Epithelial cell of proximal tubule (primary cell): ENCODE results near the gene TMEM165. TPM values are rescaled to one million over a fixed set of nuclear protein-coding genes. Genes with fewer than 3 reads are reported as not detected.

ENCODE experiments used
- DNase-seq: peaks from one replicate; pipeline ENCODE4 v3.0.0-alpha.2; 2011; ENCODE audit warnings: low read depth
- H3K4me3 ChIP-seq: 2 replicates; pipeline ENCODE4 v1.5.1; 2011; ENCODE audit warnings: low read depth, mild to moderate bottlenecking, low read length
- total RNA-seq: library from RNA; depleted of rRNA; stranded (reverse); fragments of >200 nt; gene quantifications from 2 replicates; pipeline ENCODE4 v1.2.3, GENCODE V29; 2015
- TF ChIP-seq, protein P1 (sequence below): conservative IDR thresholded peaks from 2 replicates; pipeline ENCODE4 v1.5.1; 2012; ENCODE audit warnings: low read depth, mild to moderate bottlenecking, low read length

Gene TMEM165
- total RNA-seq, 1 donor from 2014 or later: 122 TPM

DNA sequence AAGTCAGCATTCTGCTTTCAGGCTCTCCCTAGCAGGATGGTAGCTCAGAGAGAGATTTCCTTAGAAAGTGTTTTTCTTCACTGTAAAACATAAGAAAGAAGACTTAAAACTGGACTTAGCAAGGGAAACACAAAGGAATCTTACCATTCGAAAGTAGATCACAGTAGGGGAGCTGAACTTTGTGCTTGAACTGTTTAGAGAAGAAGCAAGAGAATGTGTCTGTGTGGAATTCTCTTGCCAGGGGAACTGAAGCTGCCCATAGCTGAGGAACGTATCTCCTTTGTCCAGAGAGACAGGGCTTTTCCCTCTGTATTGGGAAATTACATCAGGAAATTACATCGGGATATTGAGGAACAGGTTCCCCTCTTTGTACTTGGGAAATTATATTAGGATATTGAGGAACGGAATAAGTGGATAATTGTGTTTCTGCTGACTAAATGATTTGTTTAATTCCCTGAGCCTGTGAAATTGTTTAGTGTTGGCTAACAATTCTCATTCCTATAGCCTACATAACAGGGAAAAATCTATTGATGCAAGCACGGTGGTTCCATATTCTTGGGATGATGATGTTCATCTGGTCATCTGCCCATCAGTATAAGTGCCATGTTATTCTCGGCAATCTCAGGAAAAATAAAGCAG lies 28.6 kb upstream of the TMEM165 start:
- H3K4me3 ChIP-seq: no peak overlapping the region
- DNase-seq: no peak
- TF ChIP-seq, protein P1, sequence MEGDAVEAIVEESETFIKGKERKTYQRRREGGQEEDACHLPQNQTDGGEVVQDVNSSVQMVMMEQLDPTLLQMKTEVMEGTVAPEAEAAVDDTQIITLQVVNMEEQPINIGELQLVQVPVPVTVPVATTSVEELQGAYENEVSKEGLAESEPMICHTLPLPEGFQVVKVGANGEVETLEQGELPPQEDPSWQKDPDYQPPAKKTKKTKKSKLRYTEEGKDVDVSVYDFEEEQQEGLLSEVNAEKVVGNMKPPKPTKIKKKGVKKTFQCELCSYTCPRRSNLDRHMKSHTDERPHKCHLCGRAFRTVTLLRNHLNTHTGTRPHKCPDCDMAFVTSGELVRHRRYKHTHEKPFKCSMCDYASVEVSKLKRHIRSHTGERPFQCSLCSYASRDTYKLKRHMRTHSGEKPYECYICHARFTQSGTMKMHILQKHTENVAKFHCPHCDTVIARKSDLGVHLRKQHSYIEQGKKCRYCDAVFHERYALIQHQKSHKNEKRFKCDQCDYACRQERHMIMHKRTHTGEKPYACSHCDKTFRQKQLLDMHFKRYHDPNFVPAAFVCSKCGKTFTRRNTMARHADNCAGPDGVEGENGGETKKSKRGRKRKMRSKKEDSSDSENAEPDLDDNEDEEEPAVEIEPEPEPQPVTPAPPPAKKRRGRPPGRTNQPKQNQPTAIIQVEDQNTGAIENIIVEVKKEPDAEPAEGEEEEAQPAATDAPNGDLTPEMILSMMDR: no peak

GRCh38 chr4:55369968-55370367 lies 25.8 kb upstream of the TMEM165 start:
- TF ChIP-seq, protein P1: no peak
- H3K4me3 ChIP-seq: no peak overlapping the region
- DNase-seq: no peak

DNA sequence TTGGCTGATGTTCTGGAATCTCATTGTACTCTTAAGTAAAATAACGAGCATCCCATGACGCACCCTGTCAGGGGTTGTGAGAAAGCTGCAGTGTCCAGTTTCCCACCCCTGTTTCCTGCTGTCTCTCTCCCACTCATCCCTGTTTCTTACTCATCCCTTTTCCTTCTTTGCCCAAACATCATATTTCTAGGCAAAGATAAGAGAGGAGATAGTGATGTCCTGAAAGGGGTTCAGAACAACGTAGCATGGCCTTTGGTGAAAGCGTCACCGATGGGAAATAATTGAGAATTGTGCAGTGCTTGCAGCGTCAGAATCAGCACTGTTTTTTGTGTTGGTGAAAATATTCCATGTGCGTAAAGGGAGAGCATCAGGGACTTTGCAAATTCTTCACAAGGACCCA lies 23.5 kb upstream of the TMEM165 start:
- DNase-seq: no peak
- H3K4me3 ChIP-seq: no peak overlapping the region
- TF ChIP-seq, protein P1: no peak

GRCh38 chr4:55373461-55373860 lies 22.3 kb upstream of the TMEM165 start:
- DNase-seq: no peak

DNA sequence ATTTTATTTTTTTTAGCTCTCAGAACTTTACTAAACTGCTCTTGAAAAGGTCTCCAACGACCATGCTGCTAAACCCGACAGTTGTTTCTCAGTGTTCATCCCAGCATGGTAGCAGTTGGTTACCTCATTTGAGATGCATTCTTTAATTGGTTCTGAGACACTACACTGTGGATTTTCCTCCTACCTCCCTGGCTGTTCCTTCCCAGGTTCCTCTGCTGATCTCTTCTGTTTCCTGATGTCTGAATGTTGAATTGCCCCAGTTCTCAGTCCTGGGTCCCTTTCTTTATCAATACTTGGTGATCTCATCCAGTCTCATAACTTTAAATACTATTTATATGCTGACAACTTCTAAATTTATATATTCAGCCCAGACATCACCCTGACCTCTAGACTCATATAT lies 19.1 kb upstream of the TMEM165 start:
- TF ChIP-seq, protein P1: no peak
- H3K4me3 ChIP-seq: no peak overlapping the region
- DNase-seq: no peak

More at GRCh38 chr4:55373461-55373860, 22.3 kb upstream of the TMEM165 start:
- TF ChIP-seq, protein P1: no peak
- H3K4me3 ChIP-seq: no peak overlapping the region

GRCh38 chr4:55378617-55379467 lies 16.9 kb upstream of the TMEM165 start:
- no peak for DNase-seq
- TF ChIP-seq, protein P1: no peak
- H3K4me3 ChIP-seq: no peak overlapping the region

DNA sequence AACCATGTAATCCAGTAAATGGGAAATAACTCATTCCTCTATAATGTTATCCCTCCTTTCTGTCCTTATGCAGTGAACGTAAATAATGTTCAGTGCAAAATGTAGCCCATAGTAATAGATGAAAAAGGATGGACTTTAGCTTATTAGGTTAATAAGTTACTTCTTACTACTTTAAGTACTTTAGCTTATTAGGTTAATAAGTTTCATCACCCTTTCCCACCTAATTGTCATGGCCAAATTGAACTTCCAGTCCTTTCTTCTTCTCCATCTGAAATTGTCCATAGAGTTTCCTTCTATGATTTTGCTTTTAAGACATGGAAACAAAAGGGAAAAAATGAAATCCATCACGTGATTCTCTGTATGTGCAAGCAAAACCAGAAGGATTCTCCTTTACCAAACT lies 15.2 kb upstream of the TMEM165 start:
- DNase-seq: no peak

More for the DNA sequence above, 15.2 kb upstream of the TMEM165 start:
- TF ChIP-seq, protein P1: no peak
- H3K4me3 ChIP-seq: no peak overlapping the region
